WTC11 (cell line): ENCODE results near the gene SLC25A38. TPM values are rescaled to one million over a fixed set of nuclear protein-coding genes. Genes with fewer than 3 reads are reported as not detected.
A peak's percentile ranks its signal among the peaks of the same experiment; 100 is the strongest.

ENCODE experiments used
- AR ChIP-seq: fragments of 250-450 bp; sonication (Bioruptor Pico); IDR thresholded peaks from 2 replicates; pipeline ENCODE4 v1.9.0; 2021; ENCODE audit warnings: mild to moderate bottlenecking
- ATF1 ChIP-seq: sonication (generic); formaldehyde crosslinking; IDR thresholded peaks from 2 replicates; pipeline ENCODE4 v1.8.1; 2023; ENCODE audit warnings: mild to moderate bottlenecking, moderate library complexity, missing genetic modification reagents
- ATF6 ChIP-seq: sonication (generic); formaldehyde crosslinking; IDR thresholded peaks from 2 replicates; pipeline ENCODE4 v1.8.1; 2023; ENCODE audit warnings: mild to moderate bottlenecking, missing genetic modification reagents
- CREB1 ChIP-seq: sonication (generic); formaldehyde crosslinking; IDR thresholded peaks from 2 replicates; pipeline ENCODE4 v1.8.0; 2023; ENCODE audit warnings: mild to moderate bottlenecking, missing genetic modification reagents
- E2F4 ChIP-seq: sonication (generic); formaldehyde crosslinking; IDR thresholded peaks from 2 replicates; pipeline ENCODE4 v1.8.1; 2022; ENCODE audit warnings: low read depth, mild to moderate bottlenecking, moderate library complexity, missing genetic modification reagents, borderline replicate concordance
- ETV6 ChIP-seq: sonication (generic); formaldehyde crosslinking; IDR thresholded peaks from 2 replicates; pipeline ENCODE4 v1.8.1; 2022; ENCODE audit warnings: mild to moderate bottlenecking, missing genetic modification reagents
- GABPB1 ChIP-seq: sonication (generic); formaldehyde crosslinking; IDR thresholded peaks from 2 replicates; pipeline ENCODE4 v1.8.1; 2023; ENCODE audit warnings: mild to moderate bottlenecking, missing genetic modification reagents
- JUN ChIP-seq: sonication (generic); formaldehyde crosslinking; IDR thresholded peaks from 2 replicates; pipeline ENCODE4 v1.8.0; 2023; ENCODE audit warnings: mild to moderate bottlenecking, missing genetic modification reagents
- PREB ChIP-seq: sonication (generic); formaldehyde crosslinking; IDR thresholded peaks from 2 replicates; pipeline ENCODE4 v1.8.1; 2022; ENCODE audit warnings: mild to moderate bottlenecking, missing genetic modification reagents, moderate library complexity, borderline replicate concordance
- SMAD3 ChIP-seq: sonication (generic); formaldehyde crosslinking; IDR thresholded peaks from 2 replicates; pipeline ENCODE4 v1.8.0; 2022; ENCODE audit warnings: missing genetic modification reagents, mild to moderate bottlenecking, borderline replicate concordance
- ZNF416 ChIP-seq: fragments of 250-450 bp; sonication (Bioruptor Pico); IDR thresholded peaks from 2 replicates; pipeline ENCODE4 v1.9.0; 2021; ENCODE audit warnings: mild to moderate bottlenecking, inconsistent platforms
- ZNF671 ChIP-seq: fragments of 250-450 bp; sonication (Bioruptor Pico); IDR thresholded peaks from 2 replicates; pipeline ENCODE4 v1.8.0; 2021; ENCODE audit warnings: mild to moderate bottlenecking
- total RNA-seq: library from RNA; stranded (reverse); gene quantifications from 3 replicates; pipeline ENCODE4 v1.2.3, GENCODE V29; 2021
- TF ChIP-seq, protein P1 (sequence below): fragments of 250-450 bp; sonication (Bioruptor Pico); IDR thresholded peaks from 2 replicates; pipeline ENCODE4 v1.9.0; 2021; ENCODE audit warnings: mild to moderate bottlenecking
- TF ChIP-seq, protein P2 (sequence below): sonication (generic); formaldehyde crosslinking; conservative IDR thresholded peaks from 2 replicates; pipeline ENCODE4 v1.8.1; 2022; ENCODE audit warnings: mild to moderate bottlenecking, missing genetic modification reagents
- TF ChIP-seq, protein P3 (sequence below): sonication (generic); formaldehyde crosslinking; IDR thresholded peaks from 2 replicates; pipeline ENCODE4 v1.8.1; 2022; ENCODE audit warnings: mild to moderate bottlenecking, moderate library complexity, missing genetic modification reagents
- TF ChIP-seq, protein P4 (sequence below): fragments of 250-450 bp; sonication (Bioruptor Pico); conservative IDR thresholded peaks from 2 replicates; pipeline ENCODE4 v1.9.0; 2021; ENCODE audit warnings: mild to moderate bottlenecking
- TF ChIP-seq, protein P5 (sequence below): fragments of 250-450 bp; sonication (Bioruptor Pico); IDR thresholded peaks from 2 replicates; pipeline ENCODE4 v1.9.0; 2021; ENCODE audit warnings: moderate library complexity, mild to moderate bottlenecking, inconsistent platforms, borderline replicate concordance
- TF ChIP-seq, protein P6 (sequence below): sonication (generic); formaldehyde crosslinking; IDR thresholded peaks from 2 replicates; pipeline ENCODE4 v1.8.1; 2022; ENCODE audit warnings: low read depth, missing genetic modification reagents, borderline replicate concordance
- TF ChIP-seq, protein P7 (sequence below): sonication (generic); formaldehyde crosslinking; IDR thresholded peaks from 2 replicates; pipeline ENCODE4 v1.8.1; 2023; ENCODE audit warnings: mild to moderate bottlenecking, moderate library complexity, missing genetic modification reagents

The SLC25A38 gene
- total RNA-seq, 1 experiment from 2014 or later = 34.9 TPM

GRCh38 chr3:39414421-39414907 is 31.3 kb downstream of the SLC25A38 start (continued):
- TF ChIP-seq PREB (CRISPR knock-in tag) (no peak), AR (CRISPR knock-in tag) (peak; percentile 96), ZNF671 (CRISPR knock-in tag) (peak; percentile 98), JUN (CRISPR knock-in tag) (no peak), ZNF416 (CRISPR knock-in tag) (peak; percentile 82), CREB1 (CRISPR knock-in tag) (no peak), GABPB1 (CRISPR knock-in tag) (no peak), E2F4 (CRISPR knock-in tag) (no peak), ATF1 (0 out of 2 replicates have a peak, but pooled peaks have one; percentile 26), ATF6 (CRISPR knock-in tag) (no peak), ETV6 (CRISPR knock-in tag) (no peak), SMAD3 (CRISPR knock-in tag) (no peak)
- TF ChIP-seq, protein P1, sequence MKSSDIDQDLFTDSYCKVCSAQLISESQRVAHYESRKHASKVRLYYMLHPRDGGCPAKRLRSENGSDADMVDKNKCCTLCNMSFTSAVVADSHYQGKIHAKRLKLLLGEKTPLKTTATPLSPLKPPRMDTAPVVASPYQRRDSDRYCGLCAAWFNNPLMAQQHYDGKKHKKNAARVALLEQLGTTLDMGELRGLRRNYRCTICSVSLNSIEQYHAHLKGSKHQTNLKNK (CRISPR knock-in tag) = 0 out of 2 replicates have a peak, but pooled peaks have one; percentile 6
- TF ChIP-seq, protein P2, sequence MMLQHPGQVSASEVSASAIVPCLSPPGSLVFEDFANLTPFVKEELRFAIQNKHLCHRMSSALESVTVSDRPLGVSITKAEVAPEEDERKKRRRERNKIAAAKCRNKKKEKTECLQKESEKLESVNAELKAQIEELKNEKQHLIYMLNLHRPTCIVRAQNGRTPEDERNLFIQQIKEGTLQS (CRISPR knock-in tag) = no peak
- TF ChIP-seq, protein P3, sequence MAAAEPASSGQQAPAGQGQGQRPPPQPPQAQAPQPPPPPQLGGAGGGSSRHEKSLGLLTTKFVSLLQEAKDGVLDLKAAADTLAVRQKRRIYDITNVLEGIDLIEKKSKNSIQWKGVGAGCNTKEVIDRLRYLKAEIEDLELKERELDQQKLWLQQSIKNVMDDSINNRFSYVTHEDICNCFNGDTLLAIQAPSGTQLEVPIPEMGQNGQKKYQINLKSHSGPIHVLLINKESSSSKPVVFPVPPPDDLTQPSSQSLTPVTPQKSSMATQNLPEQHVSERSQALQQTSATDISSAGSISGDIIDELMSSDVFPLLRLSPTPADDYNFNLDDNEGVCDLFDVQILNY (CRISPR knock-in tag) = no peak
- TF ChIP-seq, protein P4, sequence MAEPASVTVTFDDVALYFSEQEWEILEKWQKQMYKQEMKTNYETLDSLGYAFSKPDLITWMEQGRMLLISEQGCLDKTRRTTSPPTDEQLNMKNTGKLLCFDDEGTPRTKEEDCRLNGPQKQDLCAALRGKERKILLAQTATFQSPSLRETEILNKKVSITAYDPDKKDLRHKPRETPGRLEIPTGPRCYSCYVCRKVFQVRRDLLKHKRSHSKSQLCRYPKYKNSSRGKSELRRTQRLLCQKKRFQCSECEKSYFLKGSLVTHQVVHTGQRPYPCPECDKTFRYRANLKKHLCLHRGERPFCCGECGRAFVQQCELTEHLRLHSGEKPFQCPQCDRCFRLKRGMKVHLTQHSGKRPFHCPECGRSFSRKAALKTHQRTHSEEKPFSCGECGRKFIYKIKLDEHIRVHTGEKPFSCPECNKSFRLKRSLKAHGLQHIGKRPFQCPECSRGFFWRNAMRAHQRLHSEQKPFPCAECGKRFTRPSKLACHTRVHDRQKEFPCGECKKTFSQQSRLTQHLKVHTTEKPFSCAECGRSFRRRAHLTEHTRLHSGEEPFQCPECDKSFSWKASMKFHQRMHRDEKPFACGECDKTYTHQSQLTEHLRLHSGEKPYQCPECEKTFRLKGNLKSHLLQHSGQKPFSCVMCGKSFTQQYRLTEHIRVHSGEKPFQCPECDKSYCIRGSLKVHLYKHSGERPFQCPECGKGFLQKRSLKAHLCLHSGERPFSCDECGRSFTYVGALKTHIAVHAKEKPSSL (CRISPR knock-in tag) = peak; percentile 93
- TF ChIP-seq, protein P5, sequence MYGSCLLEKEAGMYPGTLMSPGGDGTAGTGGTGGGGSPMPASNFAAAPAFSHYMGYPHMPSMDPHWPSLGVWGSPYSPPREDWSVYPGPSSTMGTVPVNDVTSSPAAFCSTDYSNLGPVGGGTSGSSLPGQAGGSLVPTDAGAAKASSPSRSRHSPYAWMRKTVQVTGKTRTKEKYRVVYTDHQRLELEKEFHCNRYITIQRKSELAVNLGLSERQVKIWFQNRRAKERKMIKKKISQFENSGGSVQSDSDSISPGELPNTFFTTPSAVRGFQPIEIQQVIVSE = no peak
- TF ChIP-seq, protein P6, sequence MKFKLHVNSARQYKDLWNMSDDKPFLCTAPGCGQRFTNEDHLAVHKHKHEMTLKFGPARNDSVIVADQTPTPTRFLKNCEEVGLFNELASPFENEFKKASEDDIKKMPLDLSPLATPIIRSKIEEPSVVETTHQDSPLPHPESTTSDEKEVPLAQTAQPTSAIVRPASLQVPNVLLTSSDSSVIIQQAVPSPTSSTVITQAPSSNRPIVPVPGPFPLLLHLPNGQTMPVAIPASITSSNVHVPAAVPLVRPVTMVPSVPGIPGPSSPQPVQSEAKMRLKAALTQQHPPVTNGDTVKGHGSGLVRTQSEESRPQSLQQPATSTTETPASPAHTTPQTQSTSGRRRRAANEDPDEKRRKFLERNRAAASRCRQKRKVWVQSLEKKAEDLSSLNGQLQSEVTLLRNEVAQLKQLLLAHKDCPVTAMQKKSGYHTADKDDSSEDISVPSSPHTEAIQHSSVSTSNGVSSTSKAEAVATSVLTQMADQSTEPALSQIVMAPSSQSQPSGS (CRISPR knock-in tag) = no peak
- TF ChIP-seq, protein P7, sequence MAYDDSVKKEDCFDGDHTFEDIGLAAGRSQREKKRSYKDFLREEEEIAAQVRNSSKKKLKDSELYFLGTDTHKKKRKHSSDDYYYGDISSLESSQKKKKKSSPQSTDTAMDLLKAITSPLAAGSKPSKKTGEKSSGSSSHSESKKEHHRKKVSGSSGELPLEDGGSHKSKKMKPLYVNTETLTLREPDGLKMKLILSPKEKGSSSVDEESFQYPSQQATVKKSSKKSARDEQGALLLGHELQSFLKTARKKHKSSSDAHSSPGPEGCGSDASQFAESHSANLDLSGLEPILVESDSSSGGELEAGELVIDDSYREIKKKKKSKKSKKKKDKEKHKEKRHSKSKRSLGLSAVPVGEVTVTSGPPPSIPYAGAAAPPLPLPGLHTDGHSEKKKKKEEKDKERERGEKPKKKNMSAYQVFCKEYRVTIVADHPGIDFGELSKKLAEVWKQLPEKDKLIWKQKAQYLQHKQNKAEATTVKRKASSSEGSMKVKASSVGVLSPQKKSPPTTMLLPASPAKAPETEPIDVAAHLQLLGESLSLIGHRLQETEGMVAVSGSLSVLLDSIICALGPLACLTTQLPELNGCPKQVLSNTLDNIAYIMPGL (CRISPR knock-in tag) = no peak
